ENCODE data around the gene SPRR2E. TPM values are rescaled to one million over a fixed set of nuclear protein-coding genes. Genes with fewer than 3 reads are reported as not detected.
"Not testable (repeated sequence)": the region's sequence is repeated elsewhere in the genome, so short reads cannot be mapped to it uniquely, and the experiment has no call there.

The SPRR2E gene
- total RNA-seq, 1 donor from 2014 or later = not detected

GRCh38 chr1:153058154-153058553 is 36.2 kb downstream of the SPRR2E start:
- no peaks in the 10 kb centered on the region for H3K27me3 ChIP-seq (ENCODE audit: low read depth)
- intact Hi-C loops (cut with DNase I) = no loop called here
- no peaks in the 10 kb centered on the region for H3K9me3 ChIP-seq
- ATAC-seq (no peak), DNase-seq (no peak)
- H3K4me1 ChIP-seq = no peaks in the 10 kb centered on the region
- no peak for TF ChIP-seq CTCF (IDR thresholded peaks at IDR 0.05)
- H3K36me3 ChIP-seq = no peaks in the 10 kb centered on the region
- no peak overlapping the region for H3K27ac ChIP-seq
- H3K4me3 ChIP-seq = no peak overlapping the region

- no peak for DNase-seq
- no peak for ATAC-seq
- no peak for TF ChIP-seq CTCF (IDR thresholded peaks at IDR 0.05)
- Histone ChIP-seq H3K4me3 (no peak within 1 kb of the TSS), H3K4me1 (no peaks in the 10 kb centered on the region), H3K9me3 (no peaks in the 10 kb centered on the region), H3K36me3 (no peaks in the 10 kb centered on the region), H3K27me3 (ENCODE audit: low read depth) (no peaks in the 10 kb centered on the region), H3K27ac (no peak within 1 kb of the TSS)
- intact Hi-C loops (cut with DNase I) = no loop called here
Measured at GRCh38 chr1:153057375-153057774, 37.0 kb downstream of the SPRR2E start, which contains the start of gene SPRR2A. Gene SPRR2A, minus strand, starts transcription at chr1:153057512. Its CDS starts 777 bp downstream, at chr1:153056735.

GRCh38 chr1:153056111-153056510 is 38.2 kb downstream of the SPRR2E start:
- ATAC-seq, H3K4me1 ChIP-seq: not testable (repeated sequence)

GRCh38 chr1:153049211-153049610 is 45.1 kb downstream of the SPRR2E start:
- no peaks in the 10 kb centered on the region for H3K4me1 ChIP-seq
- no peaks in the 10 kb centered on the region for H3K9me3 ChIP-seq
- no peak for TF ChIP-seq CTCF (IDR thresholded peaks at IDR 0.05)
- ATAC-seq (peak in 1 of 2 donors; percentile 17), DNase-seq (no peak)
- H3K4me3 ChIP-seq = no peak overlapping the region
- no peaks in the 10 kb centered on the region for H3K27me3 ChIP-seq (ENCODE audit: low read depth)
- H3K36me3 ChIP-seq = no peaks in the 10 kb centered on the region
- intact Hi-C loops (cut with DNase I) = no loop called here
- no peak overlapping the region for H3K27ac ChIP-seq

More at GRCh38 chr1:153056111-153056510, 38.2 kb downstream of the SPRR2E start:
- H3K27me3 ChIP-seq (ENCODE audit: low read depth); H3K27ac ChIP-seq; H3K36me3 ChIP-seq; DNase-seq; H3K9me3 ChIP-seq; H3K4me3 ChIP-seq; intact Hi-C loops (cut with DNase I): not testable (repeated sequence)

Other genes starting within 250 kb of the SPRR2E start
- not detected for gene LCE7A, start 234.5 kb downstream of the SPRR2E start, total RNA-seq
- not detected for gene SMCP, start 216.2 kb downstream of the SPRR2E start, total RNA-seq
- 0.24 TPM for gene IVL, start 186.0 kb downstream of the SPRR2E start, total RNA-seq
- gene SPRR5, start 147.3 kb downstream of the SPRR2E start, total RNA-seq = not detected
- not detected for gene SPRR4, start 123.9 kb downstream of the SPRR2E start, total RNA-seq
- not detected for gene SPRR1A, start 110.4 kb downstream of the SPRR2E start, total RNA-seq
- not detected for gene SPRR3, start 92.8 kb downstream of the SPRR2E start, total RNA-seq
- not detected for gene SPRR1B, start 63.3 kb downstream of the SPRR2E start, total RNA-seq
- not detected for gene SPRR2D, start 53.4 kb downstream of the SPRR2E start, total RNA-seq
- not detected for gene SPRR2A, start 37.0 kb downstream of the SPRR2E start, total RNA-seq
- not detected for gene SPRR2B, start 22.9 kb downstream of the SPRR2E start, total RNA-seq
- not detected for gene SPRR2F, start 19.0 kb upstream of the SPRR2E start, total RNA-seq
- gene SPRR2G, start 56.4 kb upstream of the SPRR2E start, total RNA-seq = not detected
- gene LELP1, start 108.9 kb upstream of the SPRR2E start, total RNA-seq = not detected
- gene PRR9, start 123.1 kb upstream of the SPRR2E start, total RNA-seq = not detected
- not detected for gene LORICRIN, start 165.2 kb upstream of the SPRR2E start, total RNA-seq
- gene PGLYRP3, start 218.4 kb upstream of the SPRR2E start, total RNA-seq = not detected

All from lower lobe of right lung (tissue), 2 donors.